ENCODE results near the gene TGFBR3.

DNA sequence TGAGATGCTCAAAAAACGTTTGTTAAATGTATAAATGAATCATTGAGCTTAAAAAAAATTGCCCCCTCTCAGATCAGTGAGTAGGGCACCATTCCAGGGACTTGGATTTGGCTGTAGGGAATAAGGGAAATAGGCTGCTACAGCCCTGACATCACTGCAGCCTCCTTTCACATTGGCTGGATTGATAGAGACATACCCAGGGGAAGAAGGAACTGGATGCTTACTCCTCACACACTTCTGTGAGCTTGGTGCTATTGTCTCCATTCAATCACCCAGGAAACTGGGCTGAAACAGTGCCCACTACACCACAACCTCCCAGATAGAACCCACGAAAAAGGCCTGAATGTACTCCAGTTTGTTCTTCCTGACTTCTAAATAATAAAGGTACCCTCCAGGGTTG, 87.2 kb downstream of the TGFBR3 start:
- TF ChIP-seq, protein P1, sequence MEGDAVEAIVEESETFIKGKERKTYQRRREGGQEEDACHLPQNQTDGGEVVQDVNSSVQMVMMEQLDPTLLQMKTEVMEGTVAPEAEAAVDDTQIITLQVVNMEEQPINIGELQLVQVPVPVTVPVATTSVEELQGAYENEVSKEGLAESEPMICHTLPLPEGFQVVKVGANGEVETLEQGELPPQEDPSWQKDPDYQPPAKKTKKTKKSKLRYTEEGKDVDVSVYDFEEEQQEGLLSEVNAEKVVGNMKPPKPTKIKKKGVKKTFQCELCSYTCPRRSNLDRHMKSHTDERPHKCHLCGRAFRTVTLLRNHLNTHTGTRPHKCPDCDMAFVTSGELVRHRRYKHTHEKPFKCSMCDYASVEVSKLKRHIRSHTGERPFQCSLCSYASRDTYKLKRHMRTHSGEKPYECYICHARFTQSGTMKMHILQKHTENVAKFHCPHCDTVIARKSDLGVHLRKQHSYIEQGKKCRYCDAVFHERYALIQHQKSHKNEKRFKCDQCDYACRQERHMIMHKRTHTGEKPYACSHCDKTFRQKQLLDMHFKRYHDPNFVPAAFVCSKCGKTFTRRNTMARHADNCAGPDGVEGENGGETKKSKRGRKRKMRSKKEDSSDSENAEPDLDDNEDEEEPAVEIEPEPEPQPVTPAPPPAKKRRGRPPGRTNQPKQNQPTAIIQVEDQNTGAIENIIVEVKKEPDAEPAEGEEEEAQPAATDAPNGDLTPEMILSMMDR (optimal IDR thresholded peaks at IDR 0.05 in 1 of 3, IDR thresholded peaks at IDR 0.05 in 1 of 3, conservative IDR thresholded peaks at IDR 0.05 in 1 of 3; ENCODE audit: extremely low read depth in 1 of 3, insufficient read depth in 2 of 3, low read length in 3 of 3) = no peak
- no peak for TF ChIP-seq EZH2 (IDR thresholded peaks at IDR 0.05; ENCODE audit: low read length)

All from keratinocyte (primary cell).